Measurements from ENCODE around the gene TCAP.

- TF ChIP-seq CTCF (conservative IDR thresholded peaks at IDR 0.05; ENCODE audit: low read length) (no peak), EZH2phosphoT487 (IDR thresholded peaks at IDR 0.05; ENCODE audit: borderline replicate concordance) (no peak)
These were observed 36.8 kb downstream of the TCAP start for GRCh38 chr17:39701784-39702422.

Data from Loucy (cell line).